ENCODE results near the gene VGLL4. TPM values are rescaled to one million over a fixed set of nuclear protein-coding genes. Genes with fewer than 3 reads are reported as not detected.

VGLL4 gene
- total RNA-seq, 1 experiment from 2014 or later: 26.9 TPM

DNA sequence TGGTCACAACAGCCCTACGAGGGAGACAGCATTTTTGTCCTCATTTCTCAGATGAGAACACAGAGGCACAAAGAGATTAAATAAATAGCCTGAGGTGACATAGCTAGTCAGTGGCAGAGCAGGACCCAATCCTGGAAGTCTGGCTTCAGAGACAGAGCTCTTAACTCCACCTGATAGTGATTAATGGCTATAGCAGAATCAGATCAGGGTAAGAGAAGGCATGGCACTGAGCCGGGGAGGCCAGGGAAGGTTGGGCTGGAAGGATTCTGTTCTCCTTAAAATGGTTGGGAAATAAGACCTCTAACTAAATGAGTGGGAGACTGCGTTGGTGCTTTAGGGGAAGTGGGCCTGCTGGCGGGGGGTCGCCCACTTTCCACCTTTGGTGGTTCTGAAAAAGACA lies 104.5 kb downstream of the VGLL4 start:
- ChIA-PET RAD21 (ENCODE audit: low non-redundant PET in 1 of 2, low total read pairs in 2 of 2, uncharacterized antibody in 2 of 2, unreplicated experiment in 2 of 2) (no interaction called here), POLR2A (no interaction called here), CTCF (no interaction called here)
- Histone ChIP-seq H3K27me3 (ENCODE audit: insufficient read depth, low read length) (no peaks in the 10 kb centered on the region), H3K27ac (ENCODE audit: low read depth, low read length) (no peak overlapping the region), H3K4me2 (ENCODE audit: low read length) (no peak overlapping the region), H3K4me3 (replicated peaks in 1 of 2; ENCODE audit: low read depth in 1 of 2, low read length in 2 of 2) (no peak overlapping the region), H2AFZ (ENCODE audit: low read depth, low read length, poor library complexity, severe bottlenecking) (no peak overlapping the region), H3K36me3 (ENCODE audit: control insufficient read depth in 1 of 2, insufficient read depth in 2 of 2, low read length in 2 of 2) (no peaks in the 10 kb centered on the region), H3K9me3 (ENCODE audit: control insufficient read depth in 1 of 2, insufficient read depth in 1 of 2, low read depth in 1 of 2, low read length in 2 of 2) (no peaks in the 10 kb centered on the region), H3K9ac (ENCODE audit: low read length) (no peak overlapping the region), H4K20me1 (ENCODE audit: insufficient read depth) (no peaks in the 10 kb centered on the region), H3K79me2 (ENCODE audit: insufficient read depth, low read length) (no peaks in the 10 kb centered on the region), H3K9me2 (ENCODE audit: insufficient read depth) (no peaks in the 10 kb centered on the region), H3K4me1 (ENCODE audit: control insufficient read depth in 1 of 2, insufficient read depth in 2 of 2, low read length in 2 of 2) (peaks cover 0 to under 1% of the 10 kb centered on the region in 2 experiments; a peak in 1 of 4 replicates)
- TF ChIP-seq FOSL1 (IDR thresholded peaks at IDR 0.05; ENCODE audit: low read depth): no peak
- TF ChIP-seq ZFX (IDR thresholded peaks at IDR 0.05): no peak
- no peak for TF ChIP-seq SP1 (IDR thresholded peaks at IDR 0.05; ENCODE audit: low read depth)
- no peak for TF ChIP-seq RAD21 (IDR thresholded peaks at IDR 0.05; ENCODE audit: low read depth)
- TF ChIP-seq CBX3 (IDR thresholded peaks at IDR 0.05; ENCODE audit: low read depth): no peak
- no peak for TF ChIP-seq EGR1 (IDR thresholded peaks at IDR 0.05; ENCODE audit: low read depth)
- TF ChIP-seq EZH2 (IDR thresholded peaks at IDR 0.05): no peak
- no peak for TF ChIP-seq EZH2phosphoT487 (IDR thresholded peaks at IDR 0.05; ENCODE audit: borderline replicate concordance)
- no TSS peak for BruUV-seq (replicated peaks)
- intact Hi-C loops (cut with micrococcal nuclease): no loop called here
- no peak for DNase-seq (ENCODE audit: low read depth, low spot score)
- no peak for ATAC-seq

DNA sequence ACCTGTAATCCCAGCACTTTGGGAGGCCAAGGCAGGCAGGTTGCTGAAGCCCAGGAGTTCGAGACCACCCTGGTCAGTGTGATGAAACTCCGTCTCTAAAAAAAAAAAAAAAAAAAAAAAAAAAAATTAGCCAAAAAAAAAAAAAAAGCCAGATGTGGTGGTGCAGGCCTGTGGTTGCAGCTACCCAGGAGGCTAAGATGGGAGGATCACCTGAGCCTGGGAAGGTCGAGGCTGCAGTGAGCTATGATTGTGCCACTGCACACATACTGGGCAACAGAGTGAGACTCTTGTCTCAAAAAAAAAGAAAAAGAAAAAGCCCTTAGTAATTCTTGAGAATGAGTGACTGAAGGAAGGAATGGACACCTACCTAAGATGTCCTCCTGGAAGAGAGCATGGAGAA lies 105.1 kb downstream of the VGLL4 start:
- Histone ChIP-seq H3K4me3 (replicated peaks in 1 of 2; ENCODE audit: low read depth in 1 of 2, low read length in 2 of 2) (no peak overlapping the region), H3K4me1 (ENCODE audit: control insufficient read depth in 1 of 2, insufficient read depth in 2 of 2, low read length in 2 of 2) (peaks cover 0 to under 1% of the 10 kb centered on the region in 2 experiments; a peak in 1 of 4 replicates), H3K27ac (ENCODE audit: low read depth, low read length) (no peak overlapping the region), H3K27me3 (ENCODE audit: insufficient read depth, low read length) (no peaks in the 10 kb centered on the region), H3K36me3 (ENCODE audit: control insufficient read depth in 1 of 2, insufficient read depth in 2 of 2, low read length in 2 of 2) (no peaks in the 10 kb centered on the region), H3K9me3 (ENCODE audit: control insufficient read depth in 1 of 2, insufficient read depth in 1 of 2, low read depth in 1 of 2, low read length in 2 of 2) (no peaks in the 10 kb centered on the region), H4K20me1 (ENCODE audit: insufficient read depth) (no peaks in the 10 kb centered on the region), H2AFZ (ENCODE audit: low read depth, low read length, poor library complexity, severe bottlenecking) (no peak overlapping the region), H3K4me2 (ENCODE audit: low read length) (no peak overlapping the region), H3K9me2 (ENCODE audit: insufficient read depth) (no peaks in the 10 kb centered on the region), H3K9ac (ENCODE audit: low read length) (no peak overlapping the region), H3K79me2 (ENCODE audit: insufficient read depth, low read length) (no peaks in the 10 kb centered on the region)
- ChIA-PET POLR2A (no interaction called here), RAD21 (ENCODE audit: low non-redundant PET in 1 of 2, low total read pairs in 2 of 2, uncharacterized antibody in 2 of 2, unreplicated experiment in 2 of 2) (no interaction called here), CTCF (no interaction called here)
- DNase-seq (ENCODE audit: low read depth, low spot score): no peak
- intact Hi-C loops (cut with micrococcal nuclease): no loop called here
- TF ChIP-seq, protein P1, sequence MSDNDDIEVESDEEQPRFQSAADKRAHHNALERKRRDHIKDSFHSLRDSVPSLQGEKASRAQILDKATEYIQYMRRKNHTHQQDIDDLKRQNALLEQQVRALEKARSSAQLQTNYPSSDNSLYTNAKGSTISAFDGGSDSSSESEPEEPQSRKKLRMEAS (IDR thresholded peaks at IDR 0.05): no peak
- TF ChIP-seq YY1 (IDR thresholded peaks at IDR 0.05; ENCODE audit: extremely low read depth, insufficient replicate concordance, low read depth, low read length) (no peak), ELF1 (IDR thresholded peaks at IDR 0.05; ENCODE audit: borderline replicate concordance, low read depth) (no peak)
- no TSS peak for BruUV-seq (replicated peaks)
- no peak for ATAC-seq
